GM23338 (cell line): ENCODE data around the gene SHCBP1L. TPM values are rescaled to one million over a fixed set of nuclear protein-coding genes. Genes with fewer than 3 reads are reported as not detected.

Source experiments
- ATAC-seq: fragments of 200-7000 bp; cut with Tn5 transposase; 3 replicates; pipeline ENCODE4 v1.9.1; 2020
- DNase-seq: peaks from one replicate; pipeline ENCODE4 v3.0.0-alpha.2; 2015; ENCODE audit warnings: low spot score
- H2AFZ ChIP-seq: fragments of 200-600 bp; sonication (generic); 2 replicates; pipeline ENCODE4 v1.8.0; 2016; ENCODE audit warnings: antibody characterized with exemption, mild to moderate bottlenecking, moderate library complexity
- H3F3A ChIP-seq: fragments of 200-600 bp; sonication (generic); replicated peaks from 2 replicates; pipeline ENCODE4 v1.8.0; 2017; ENCODE audit warnings: antibody characterized with exemption, mixed run types, low read depth
- H3K27ac ChIP-seq: fragments of 200-600 bp; sonication (generic); 2 replicates; pipeline ENCODE4 v1.6.1; 2016; ENCODE audit warnings: low read depth
- H3K27me3 ChIP-seq: fragments of 200-600 bp; sonication (generic); 2 replicates; pipeline ENCODE4 v1.8.0; 2016; ENCODE audit warnings: mild to moderate bottlenecking, mixed run types, moderate library complexity; ENCODE audit not compliant: insufficient read depth
- H3K36me3 ChIP-seq: fragments of 200-600 bp; sonication (generic); 2 replicates; pipeline ENCODE4 v1.8.0; 2016; ENCODE audit warnings: mild to moderate bottlenecking; ENCODE audit not compliant: insufficient read depth
- H3K4me1 ChIP-seq: fragments of 200-600 bp; sonication (generic); 2 replicates; pipeline ENCODE4 v1.8.0; 2016; ENCODE audit warnings: mild to moderate bottlenecking, moderate library complexity; ENCODE audit not compliant: insufficient read depth
- H3K4me2 ChIP-seq: fragments of 200-600 bp; sonication (generic); 2 replicates; pipeline ENCODE4 v1.7.1; 2017; ENCODE audit warnings: mixed run types
- H3K4me3 ChIP-seq: fragments of 200-600 bp; sonication (generic); 2 replicates; pipeline ENCODE4 v1.6.1; 2016; ENCODE audit warnings: mixed run types
- H3K79me2 ChIP-seq: fragments of 200-600 bp; sonication (generic); replicated peaks from 2 replicates; pipeline ENCODE4 v1.8.0; 2017; ENCODE audit warnings: mild to moderate bottlenecking; ENCODE audit not compliant: insufficient read depth
- H3K9me2 ChIP-seq: fragments of 200-600 bp; sonication (generic); 2 replicates; pipeline ENCODE4 v1.8.0; 2017; ENCODE audit not compliant: insufficient read depth
- H4K20me1 ChIP-seq: fragments of 200-600 bp; sonication (generic); replicated peaks from 2 replicates; pipeline ENCODE4 v1.8.0; 2017; ENCODE audit warnings: mild to moderate bottlenecking; ENCODE audit not compliant: insufficient read depth
- H3K27ac Mint-ChIP-seq: 2 replicates; pipeline ENCODE4 v1.8.0; 2020; ENCODE audit warnings: inconsistent platforms, mild to moderate bottlenecking, moderate library complexity, mixed read lengths
- H3K27me3 Mint-ChIP-seq: 3 replicates; pipeline ENCODE4 v1.8.0; 2022; ENCODE audit warnings: low read depth, mild to moderate bottlenecking, moderate library complexity, mixed read lengths, inconsistent platforms; ENCODE audit not compliant: insufficient read depth, poor library complexity
- H3K36me3 Mint-ChIP-seq: 3 replicates; pipeline ENCODE4 v1.8.0; 2021; ENCODE audit warnings: low read depth, mild to moderate bottlenecking, inconsistent platforms, moderate library complexity, mixed read lengths
- H3K4me1 Mint-ChIP-seq: 3 replicates; pipeline ENCODE4 v1.8.0; 2020; ENCODE audit warnings: mild to moderate bottlenecking, inconsistent platforms, mixed read lengths
- H3K4me3 Mint-ChIP-seq: 3 replicates; pipeline ENCODE4 v1.8.0; 2021; ENCODE audit warnings: moderate library complexity, mild to moderate bottlenecking, inconsistent platforms, mixed read lengths
- H3K9me3 Mint-ChIP-seq: 3 replicates; pipeline ENCODE4 v1.8.0; 2020; ENCODE audit warnings: moderate library complexity, mild to moderate bottlenecking, inconsistent platforms, mixed read lengths
- ETS1 ChIP-seq: IDR thresholded peaks from 2 replicates; pipeline ENCODE4 v1.6.1; 2016; ENCODE audit warnings: antibody characterized with exemption
- EZH2 ChIP-seq: fragments of 200-600 bp; sonication (generic); IDR thresholded peaks from one replicate; pipeline ENCODE4 v1.8.0; 2017; ENCODE audit warnings: antibody characterized with exemption, mild to moderate bottlenecking, low read depth; ENCODE audit not compliant: unreplicated experiment
- EZH2phosphoT487 ChIP-seq: fragments of 200-600 bp; sonication (generic); IDR thresholded peaks from one replicate; pipeline ENCODE4 v1.8.1; 2018; ENCODE audit warnings: antibody characterized with exemption; ENCODE audit not compliant: unreplicated experiment
- JUNB ChIP-seq: IDR thresholded peaks from one replicate; pipeline ENCODE4 v1.6.1; 2016; ENCODE audit warnings: antibody characterized with exemption; ENCODE audit not compliant: unreplicated experiment
- NANOG ChIP-seq: IDR thresholded peaks from 2 replicates; pipeline ENCODE4 v1.6.1; 2016; ENCODE audit warnings: antibody characterized with exemption, borderline replicate concordance
- POLR2AphosphoS5 ChIP-seq: IDR thresholded peaks from 2 replicates; pipeline ENCODE4 v1.6.1; 2016; ENCODE audit warnings: antibody characterized with exemption, low read depth
- ZNF331 ChIP-seq: fragments of 250-450 bp; sonication (Bioruptor Pico); IDR thresholded peaks from 2 replicates; pipeline ENCODE4 v1.5.0; 2020; ENCODE audit warnings: low read depth, mild to moderate bottlenecking, moderate library complexity
- polyA plus RNA-seq: library from polyadenylated mRNA; unstranded; fragments of >200 nt; fragmentation: Nextera tagmentation; extraction: Ambion mirVana; gene quantifications from 2 replicates; pipeline ENCODE4 v1.2.1, GENCODE V29; 2016
- total RNA-seq: library from RNA; depleted of rRNA; stranded (reverse); fragments of >200 nt; shearing (Covaris generic); gene quantifications from 2 replicates; pipeline ENCODE4 v1.2.3, GENCODE V29; 2014
- TF ChIP-seq, protein P1 (sequence below), 2 experiments: fragments of 200-600 bp in 1 of 2; sonication (generic) in 1 of 2; conservative IDR thresholded peaks; 2 replicates each; pipeline versions ENCODE4 v1.5.1 to v1.6.1; 2016 to 2017; ENCODE audit warnings: antibody characterized with exemption in 2 of 2, low read depth in 2 of 2, mild to moderate bottlenecking in 2 of 2, moderate library complexity in 1 of 2

SHCBP1L gene
- total and polyA plus RNA-seq, 2 experiments from 2014 or later, result not detected

GRCh38 chr1:182993746-182994145 is 40.8 kb upstream of the SHCBP1L start:
- Mint-ChIP-seq H3K36me3 (no peaks in the 10 kb centered on the region), H3K9me3 (no peaks in the 10 kb centered on the region; the same call in 2 of the 3 replicates), H3K27ac (no peak overlapping the region), H3K4me3 (no peak overlapping the region), H3K4me1 (peaks cover 4% of the 10 kb centered on the region; the same call in 2 of the 3 replicates), H3K27me3 (no peaks in the 10 kb centered on the region)
- TF ChIP-seq ETS1, result no peak
- TF ChIP-seq, protein P1, sequence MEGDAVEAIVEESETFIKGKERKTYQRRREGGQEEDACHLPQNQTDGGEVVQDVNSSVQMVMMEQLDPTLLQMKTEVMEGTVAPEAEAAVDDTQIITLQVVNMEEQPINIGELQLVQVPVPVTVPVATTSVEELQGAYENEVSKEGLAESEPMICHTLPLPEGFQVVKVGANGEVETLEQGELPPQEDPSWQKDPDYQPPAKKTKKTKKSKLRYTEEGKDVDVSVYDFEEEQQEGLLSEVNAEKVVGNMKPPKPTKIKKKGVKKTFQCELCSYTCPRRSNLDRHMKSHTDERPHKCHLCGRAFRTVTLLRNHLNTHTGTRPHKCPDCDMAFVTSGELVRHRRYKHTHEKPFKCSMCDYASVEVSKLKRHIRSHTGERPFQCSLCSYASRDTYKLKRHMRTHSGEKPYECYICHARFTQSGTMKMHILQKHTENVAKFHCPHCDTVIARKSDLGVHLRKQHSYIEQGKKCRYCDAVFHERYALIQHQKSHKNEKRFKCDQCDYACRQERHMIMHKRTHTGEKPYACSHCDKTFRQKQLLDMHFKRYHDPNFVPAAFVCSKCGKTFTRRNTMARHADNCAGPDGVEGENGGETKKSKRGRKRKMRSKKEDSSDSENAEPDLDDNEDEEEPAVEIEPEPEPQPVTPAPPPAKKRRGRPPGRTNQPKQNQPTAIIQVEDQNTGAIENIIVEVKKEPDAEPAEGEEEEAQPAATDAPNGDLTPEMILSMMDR (conservative IDR thresholded peaks at IDR 0.05; ENCODE audit: low read depth in 2 of 2), result no peak
- no peak for TF ChIP-seq EZH2phosphoT487
- TF ChIP-seq EZH2, result no peak
- TF ChIP-seq JUNB, result no peak
- no peak for TF ChIP-seq POLR2AphosphoS5
- ATAC-seq (no peak), DNase-seq (no peak)
- no peaks in the 10 kb centered on the region for H3K36me3 ChIP-seq
- H4K20me1 ChIP-seq, result no peaks in the 10 kb centered on the region
- no peaks in the 10 kb centered on the region for H3K4me1 ChIP-seq
- no peaks in the 10 kb centered on the region for H3F3A ChIP-seq
- H3K9me2 ChIP-seq, result peaks cover 4% of the 10 kb centered on the region; the same call in 1 of the 2 replicates
- H3K27me3 ChIP-seq, result no peaks in the 10 kb centered on the region
- H3K27ac ChIP-seq, result no peak overlapping the region
- no peak overlapping the region for H3K4me2 ChIP-seq
- H3K79me2 ChIP-seq, result no peaks in the 10 kb centered on the region
- no peak overlapping the region for H3K4me3 ChIP-seq
- H2AFZ ChIP-seq, result no peak overlapping the region

DNA sequence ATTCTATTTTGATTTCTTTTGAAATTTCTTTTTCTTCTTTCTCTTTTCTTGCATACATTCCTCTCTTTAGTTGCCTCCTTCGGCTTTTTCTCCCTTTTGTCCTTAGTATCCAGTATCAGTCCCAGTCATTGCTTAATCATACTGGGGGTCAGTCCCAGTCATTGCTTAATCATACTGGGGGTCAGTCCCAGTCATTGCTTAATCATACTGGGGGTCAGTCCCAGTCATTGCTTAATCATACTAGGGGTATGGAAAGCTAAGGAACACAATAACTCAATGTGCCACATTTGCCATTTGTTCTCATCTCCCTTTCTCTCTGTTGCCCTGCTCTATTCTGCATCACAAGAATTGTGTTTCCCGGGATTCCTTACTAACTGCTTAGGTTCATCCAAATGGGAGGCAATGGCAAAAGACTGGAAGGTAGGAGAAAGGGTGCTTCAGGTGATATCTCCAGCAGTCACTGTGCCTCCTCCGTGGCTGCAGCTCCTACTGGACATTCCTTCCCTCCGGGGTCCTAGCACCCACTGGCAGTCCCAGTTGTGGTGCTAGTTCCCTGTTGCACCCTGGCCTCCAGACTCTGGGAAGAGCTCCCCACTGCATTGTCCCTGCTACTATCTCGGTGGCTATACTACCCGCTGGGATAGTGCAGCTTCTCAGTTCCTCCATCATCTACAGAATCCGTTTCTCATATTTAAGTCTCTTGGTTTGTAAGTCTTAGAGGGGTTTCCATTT is 37.6 kb upstream of the SHCBP1L start:
- Histone ChIP-seq H3K79me2 (no peaks in the 10 kb centered on the region), H3K36me3 (no peaks in the 10 kb centered on the region), H2AFZ (peak overlapping the region; percentile 92), H3K4me2 (no peak overlapping the region), H3K4me3 (no peak overlapping the region), H3K27ac (no peak overlapping the region), H3K9me2 (no peaks in the 10 kb centered on the region), H3F3A (no peaks in the 10 kb centered on the region), H3K27me3 (no peaks in the 10 kb centered on the region), H3K4me1 (no peaks in the 10 kb centered on the region), H4K20me1 (no peaks in the 10 kb centered on the region)
- H3K9me3 Mint-ChIP-seq, result no peaks in the 10 kb centered on the region
- DNase-seq (no peak), ATAC-seq (peak; percentile 52)
- no peaks in the 10 kb centered on the region for H3K36me3 Mint-ChIP-seq
- peaks cover 4% of the 10 kb centered on the region; the same call in 2 of the 3 replicates for H3K4me1 Mint-ChIP-seq
- no peak overlapping the region for H3K4me3 Mint-ChIP-seq
- TF ChIP-seq, protein P1 (conservative IDR thresholded peaks at IDR 0.05; ENCODE audit: low read depth in 2 of 2), result no peak
- TF ChIP-seq NANOG, result no peak
- TF ChIP-seq ZNF331, result no peak
- no peaks in the 10 kb centered on the region for H3K27me3 Mint-ChIP-seq
- no peak overlapping the region for H3K27ac Mint-ChIP-seq
